SK-N-MC (cell line): Measurements from ENCODE around the gene ADTRP.
"Not testable (repeated sequence)": the region's sequence is repeated elsewhere in the genome, so short reads cannot be mapped to it uniquely, and the experiment has no call there.

Experiments used
- EZH2 ChIP-seq: fragments of 200-600 bp; sonication (generic); IDR thresholded peaks from one replicate; pipeline ENCODE4 v1.6.1; 2017; ENCODE audit warnings: antibody characterized with exemption
- FOXP2 ChIP-seq: optimal IDR thresholded peaks from 2 replicates; pipeline ENCODE3; 2011; ENCODE audit warnings: mild to moderate bottlenecking, moderate library complexity; ENCODE audit not compliant: insufficient read depth; ENCODE audit errors: extremely low read length, control extremely low read depth
- POLR2AphosphoS5 ChIP-seq: IDR thresholded peaks from 2 replicates; pipeline ENCODE4 v1.6.1; 2012; ENCODE audit warnings: mild to moderate bottlenecking, low read depth, low read length, borderline replicate concordance

DNA sequence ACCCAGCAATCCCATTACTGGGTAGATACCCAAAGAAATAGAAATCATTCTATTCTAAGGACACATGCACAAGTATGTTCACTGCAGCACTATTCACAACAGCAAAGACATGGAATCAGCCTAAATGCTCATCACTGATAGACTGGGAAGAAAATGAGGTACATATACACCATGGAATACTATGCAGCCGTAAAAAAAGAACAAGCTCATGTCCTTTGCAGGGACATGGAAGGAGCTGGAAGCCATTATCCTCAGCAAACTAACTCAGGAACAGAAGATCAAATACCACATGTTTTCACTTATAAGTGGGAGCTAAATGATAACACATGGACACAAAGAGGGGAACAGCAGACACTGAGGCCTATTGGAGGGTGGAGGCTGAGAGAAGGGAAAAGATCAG is 89.2 kb downstream of the ADTRP start:
- not testable (repeated sequence) for TF ChIP-seq EZH2, POLR2AphosphoS5, FOXP2
